Measurements from ENCODE around the gene DNAH10.

Gene DNAH10

GRCh38 chr12:123934829-123935228, 172.7 kb downstream of the DNAH10 start:
- no peaks in the 10 kb centered on the region; the same call in 1 of the 2 replicates for H3K27me3 ChIP-seq (ENCODE audit: insufficient read depth, low read length)
- no peak overlapping the region for H3K27ac ChIP-seq (ENCODE audit: low read length)

GRCh38 chr12:123935956-123936355, 173.9 kb downstream of the DNAH10 start:
- no peaks in the 10 kb centered on the region for H3K36me3 ChIP-seq (ENCODE audit: insufficient read depth, low read depth, low read length)
- no peaks in the 10 kb centered on the region for H3K4me1 ChIP-seq (ENCODE audit: insufficient read depth, low read length)
- H3K27ac ChIP-seq (ENCODE audit: low read length), result no peak overlapping the region
- H3K9me3 ChIP-seq (ENCODE audit: insufficient read depth, low read depth, low read length), result no peaks in the 10 kb centered on the region
- H3K27me3 ChIP-seq (ENCODE audit: insufficient read depth, low read length), result no peaks in the 10 kb centered on the region; the same call in 1 of the 2 replicates
- H3K4me3 ChIP-seq (ENCODE audit: low read length), result no peak overlapping the region
- H3K9ac ChIP-seq (ENCODE audit: low read depth, low read length), result no peak overlapping the region

More at GRCh38 chr12:123934829-123935228, 172.7 kb downstream of the DNAH10 start:
- Histone ChIP-seq H3K9ac (ENCODE audit: low read depth, low read length) (no peak overlapping the region), H3K36me3 (ENCODE audit: insufficient read depth, low read depth, low read length) (no peaks in the 10 kb centered on the region), H3K4me1 (ENCODE audit: insufficient read depth, low read length) (no peaks in the 10 kb centered on the region), H3K9me3 (ENCODE audit: insufficient read depth, low read depth, low read length) (no peaks in the 10 kb centered on the region), H3K4me3 (ENCODE audit: low read length) (no peak overlapping the region)

GRCh38 chr12:123936471-123936870, 174.4 kb downstream of the DNAH10 start:
- Histone ChIP-seq H3K4me3 (ENCODE audit: low read length) (no peak overlapping the region), H3K36me3 (ENCODE audit: insufficient read depth, low read depth, low read length) (no peaks in the 10 kb centered on the region), H3K9me3 (ENCODE audit: insufficient read depth, low read depth, low read length) (0 out of 2 replicates have a peak, but pooled peaks cover 2% of the 10 kb centered on the region), H3K9ac (ENCODE audit: low read depth, low read length) (no peak overlapping the region), H3K27ac (ENCODE audit: low read length) (no peak overlapping the region), H3K4me1 (ENCODE audit: insufficient read depth, low read length) (no peaks in the 10 kb centered on the region), H3K27me3 (ENCODE audit: insufficient read depth, low read length) (no peaks in the 10 kb centered on the region; the same call in 1 of the 2 replicates)

- no peaks in the 10 kb centered on the region for H3K4me1 ChIP-seq (ENCODE audit: insufficient read depth, low read length)
- peaks cover 8% of the 10 kb centered on the region; the same call in 1 of the 2 replicates for H3K9me3 ChIP-seq (ENCODE audit: insufficient read depth, low read depth, low read length)
- no peaks in the 10 kb centered on the region for H3K36me3 ChIP-seq (ENCODE audit: insufficient read depth, low read depth, low read length)
- no peak overlapping the region for H3K9ac ChIP-seq (ENCODE audit: low read depth, low read length)
- no peak overlapping the region for H3K4me3 ChIP-seq (ENCODE audit: low read length)
- no peak overlapping the region for H3K27ac ChIP-seq (ENCODE audit: low read length)
- no peaks in the 10 kb centered on the region; the same call in 1 of the 2 replicates for H3K27me3 ChIP-seq (ENCODE audit: insufficient read depth, low read length)
Observed at GRCh38 chr12:123936956-123937706, 175.0 kb downstream of the DNAH10 start.

- H3K27ac ChIP-seq (ENCODE audit: low read length), result no peak overlapping the region
- H3K9me3 ChIP-seq (ENCODE audit: insufficient read depth, low read depth, low read length), result peaks cover 9% of the 10 kb centered on the region; the same call in 1 of the 2 replicates
- no peak overlapping the region for H3K4me3 ChIP-seq (ENCODE audit: low read length)
- H3K36me3 ChIP-seq (ENCODE audit: insufficient read depth, low read depth, low read length), result no peaks in the 10 kb centered on the region
- H3K27me3 ChIP-seq (ENCODE audit: insufficient read depth, low read length), result no peaks in the 10 kb centered on the region; the same call in 1 of the 2 replicates
- no peak overlapping the region for H3K9ac ChIP-seq (ENCODE audit: low read depth, low read length)
- H3K4me1 ChIP-seq (ENCODE audit: insufficient read depth, low read length), result no peaks in the 10 kb centered on the region
Observed at GRCh38 chr12:123937707-123938591, 175.8 kb downstream of the DNAH10 start.

GRCh38 chr12:123938679-123939480, 176.8 kb downstream of the DNAH10 start:
- Histone ChIP-seq H3K9ac (ENCODE audit: low read depth, low read length) (no peak overlapping the region), H3K4me1 (ENCODE audit: insufficient read depth, low read length) (no peaks in the 10 kb centered on the region), H3K27ac (ENCODE audit: low read length) (no peak overlapping the region), H3K36me3 (ENCODE audit: insufficient read depth, low read depth, low read length) (no peaks in the 10 kb centered on the region), H3K27me3 (ENCODE audit: insufficient read depth, low read length) (no peaks in the 10 kb centered on the region; the same call in 1 of the 2 replicates), H3K9me3 (ENCODE audit: insufficient read depth, low read depth, low read length) (peaks cover 9% of the 10 kb centered on the region; the same call in 1 of the 2 replicates), H3K4me3 (ENCODE audit: low read length) (no peak overlapping the region)

- H3K4me3 ChIP-seq (ENCODE audit: low read length), result no peak overlapping the region
- H3K4me1 ChIP-seq (ENCODE audit: insufficient read depth, low read length), result no peaks in the 10 kb centered on the region
- H3K9ac ChIP-seq (ENCODE audit: low read depth, low read length), result no peak overlapping the region
Observed at GRCh38 chr12:123939716-123940626, 177.9 kb downstream of the DNAH10 start.

GRCh38 chr12:123940627-123940966, 178.5 kb downstream of the DNAH10 start:
- no peaks in the 10 kb centered on the region for H3K4me1 ChIP-seq (ENCODE audit: insufficient read depth, low read length)
- H3K36me3 ChIP-seq (ENCODE audit: insufficient read depth, low read depth, low read length), result no peaks in the 10 kb centered on the region
- H3K9me3 ChIP-seq (ENCODE audit: insufficient read depth, low read depth, low read length), result peaks cover 9% of the 10 kb centered on the region; the same call in 1 of the 2 replicates
- no peak overlapping the region for H3K9ac ChIP-seq (ENCODE audit: low read depth, low read length)
- H3K4me3 ChIP-seq (ENCODE audit: low read length), result no peak overlapping the region
- H3K27ac ChIP-seq (ENCODE audit: low read length), result no peak overlapping the region
- peaks cover 13% of the 10 kb centered on the region; the same call in 1 of the 2 replicates for H3K27me3 ChIP-seq (ENCODE audit: insufficient read depth, low read length)

More at GRCh38 chr12:123939716-123940626, 177.9 kb downstream of the DNAH10 start:
- H3K9me3 ChIP-seq (ENCODE audit: insufficient read depth, low read depth, low read length), result peaks cover 9% of the 10 kb centered on the region; the same call in 1 of the 2 replicates
- H3K27ac ChIP-seq (ENCODE audit: low read length), result no peak overlapping the region
- H3K27me3 ChIP-seq (ENCODE audit: insufficient read depth, low read length), result peaks cover 9% of the 10 kb centered on the region; the same call in 1 of the 2 replicates
- no peaks in the 10 kb centered on the region for H3K36me3 ChIP-seq (ENCODE audit: insufficient read depth, low read depth, low read length)

GRCh38 chr12:123941000-123941399, 178.9 kb downstream of the DNAH10 start:
- Histone ChIP-seq H3K4me3 (ENCODE audit: low read length) (no peak overlapping the region), H3K36me3 (ENCODE audit: insufficient read depth, low read depth, low read length) (no peaks in the 10 kb centered on the region), H3K4me1 (ENCODE audit: insufficient read depth, low read length) (no peaks in the 10 kb centered on the region), H3K27me3 (ENCODE audit: insufficient read depth, low read length) (peaks cover 14% of the 10 kb centered on the region; the same call in 1 of the 2 replicates), H3K9ac (ENCODE audit: low read depth, low read length) (no peak overlapping the region), H3K27ac (ENCODE audit: low read length) (no peak overlapping the region), H3K9me3 (ENCODE audit: insufficient read depth, low read depth, low read length) (peaks cover 9% of the 10 kb centered on the region; the same call in 1 of the 2 replicates)

GRCh38 chr12:123941624-123942237, 179.6 kb downstream of the DNAH10 start:
- no peak overlapping the region for H3K4me3 ChIP-seq (ENCODE audit: low read length)
- H3K9ac ChIP-seq (ENCODE audit: low read depth, low read length), result no peak overlapping the region
- H3K36me3 ChIP-seq (ENCODE audit: insufficient read depth, low read depth, low read length), result no peaks in the 10 kb centered on the region
- peaks cover 14% of the 10 kb centered on the region; the same call in 1 of the 2 replicates for H3K27me3 ChIP-seq (ENCODE audit: insufficient read depth, low read length)
- no peak overlapping the region for H3K27ac ChIP-seq (ENCODE audit: low read length)
- H3K4me1 ChIP-seq (ENCODE audit: insufficient read depth, low read length), result no peaks in the 10 kb centered on the region
- H3K9me3 ChIP-seq (ENCODE audit: insufficient read depth, low read depth, low read length), result peaks cover 9% of the 10 kb centered on the region; the same call in 1 of the 2 replicates
